NCI-H526 (cell line): ENCODE results near the gene AZIN2.
A peak's percentile ranks its signal among the peaks of the same experiment; 100 is the strongest.
"Not testable (repeated sequence)": the region's sequence is repeated elsewhere in the genome, so short reads cannot be mapped to it uniquely, and the experiment has no call there.

Experiments
- DNase-seq, 2 experiments: peaks; one replicate each; lab custom pipeline; 2025; lab: John Stamatoyannopoulos, UW

The AZIN2 gene

DNA sequence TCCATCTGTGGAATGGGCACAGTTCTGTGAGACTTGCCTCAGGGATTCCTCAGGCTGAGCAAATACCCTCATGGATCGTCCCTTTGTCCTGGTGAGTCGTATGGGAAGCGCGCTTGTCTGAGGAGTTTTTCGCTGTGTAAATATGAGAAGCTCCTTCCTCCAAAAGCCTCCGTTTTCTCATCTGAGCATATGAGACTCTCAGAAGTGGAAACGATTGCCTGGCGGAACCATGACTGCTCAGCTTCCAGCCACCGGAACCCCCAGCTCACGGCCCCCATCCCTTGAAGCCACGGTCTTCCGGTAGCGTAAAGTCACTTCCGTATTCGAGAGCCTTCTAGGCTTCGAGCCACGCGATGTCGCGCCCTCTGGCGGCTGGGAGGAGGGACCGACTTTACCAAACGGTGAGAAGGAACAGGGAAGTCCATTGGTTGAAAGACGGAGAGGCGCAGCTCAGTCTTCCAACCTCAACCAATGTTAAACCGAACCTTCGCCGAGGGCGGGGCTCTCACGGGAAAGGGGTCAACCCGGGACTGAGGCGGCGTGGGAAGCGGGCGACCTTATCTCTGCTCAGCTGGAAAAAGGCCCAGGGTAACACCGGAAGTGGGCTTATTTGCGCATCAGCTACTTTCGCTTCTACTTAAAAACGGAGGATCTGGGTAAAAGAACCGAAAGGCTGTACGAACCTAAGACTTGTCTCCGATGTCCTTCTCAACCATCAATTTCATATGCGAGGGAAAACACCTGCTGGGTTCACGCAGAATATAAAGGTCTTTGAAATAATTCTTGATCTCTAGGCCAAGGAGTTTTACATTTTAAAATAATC lies 46.3 kb downstream of the AZIN2 start:
- peak; percentile 98 to 99 for DNase-seq

- no peak for DNase-seq
These were observed 47.8 kb downstream of the AZIN2 start for GRCh38 chr1:33128781-33129180.

DNA sequence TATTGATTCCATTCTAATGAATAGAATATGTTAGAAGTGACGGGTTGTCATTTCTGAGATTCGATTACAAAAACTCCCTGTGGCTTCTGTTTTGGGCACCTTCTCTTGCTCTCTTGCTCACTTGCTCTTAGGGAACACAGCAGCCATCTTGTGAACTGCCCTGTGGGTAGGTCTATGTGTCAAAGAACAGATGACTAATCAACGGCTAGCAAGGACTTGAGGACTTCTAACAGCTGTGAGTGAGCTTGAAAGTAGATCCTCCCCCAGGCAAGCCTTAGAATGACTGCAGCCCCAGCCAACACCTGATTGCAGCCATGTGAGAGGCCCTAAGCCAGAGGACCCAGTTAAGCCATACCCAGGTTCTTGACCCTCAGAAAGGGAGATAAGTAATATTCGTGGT lies 49.3 kb downstream of the AZIN2 start:
- no peak for DNase-seq

- DNase-seq, result no peak
These were observed 50.2 kb downstream of the AZIN2 start for GRCh38 chr1:33131191-33131590.

DNA sequence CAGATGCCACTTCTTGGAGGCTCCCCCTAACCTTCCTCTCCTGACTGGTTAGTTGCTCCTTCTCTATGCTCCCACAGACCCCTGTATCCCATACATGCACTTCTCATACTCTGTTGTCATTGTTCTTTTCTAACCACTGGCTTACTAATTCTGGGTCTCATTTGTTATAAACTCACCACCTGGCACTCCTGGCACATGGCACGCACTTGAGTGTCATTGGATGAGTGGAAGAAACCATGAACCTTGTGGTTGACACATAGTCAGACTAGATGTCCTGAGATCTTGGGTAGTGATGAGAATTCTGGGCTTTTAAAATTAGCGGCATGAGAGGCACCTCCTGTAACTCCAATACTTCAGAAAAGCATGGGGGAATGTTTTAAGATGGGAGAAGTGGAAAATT lies 51.6 kb downstream of the AZIN2 start:
- no peak for DNase-seq

DNA sequence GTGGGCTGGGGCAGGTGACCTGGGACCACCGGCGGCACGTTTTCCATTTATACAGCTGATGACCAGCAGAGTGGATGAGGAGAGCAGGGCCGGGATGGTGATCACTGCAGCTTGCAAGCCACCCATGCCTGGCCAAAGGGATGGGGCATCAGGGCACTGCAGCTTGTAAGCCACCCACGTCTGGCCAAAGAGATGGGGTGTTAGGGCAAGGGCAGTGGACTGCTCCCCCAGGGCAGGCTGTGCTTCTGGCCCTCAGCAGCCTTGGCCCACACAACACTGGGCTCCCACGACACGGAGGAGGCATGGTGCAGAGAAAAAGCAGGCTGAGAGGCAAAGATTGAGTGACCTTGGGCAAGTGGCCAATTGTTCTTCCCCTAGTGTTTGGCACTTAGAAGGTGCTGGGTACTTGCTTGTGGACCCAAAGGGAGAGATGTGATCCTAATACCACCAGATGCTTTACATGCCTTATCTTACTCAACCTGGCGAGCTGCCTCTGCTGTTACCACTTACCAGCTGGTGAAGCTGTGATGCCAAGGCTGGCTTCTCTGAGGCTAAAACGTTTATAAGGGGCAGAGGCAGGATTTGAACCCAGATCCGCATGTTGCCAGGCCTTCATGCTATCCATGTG lies 52.6 kb downstream of the AZIN2 start:
- DNase-seq, result no peak

GRCh38 chr1:33136041-33136440 lies 55.1 kb downstream of the AZIN2 start:
- DNase-seq, result not testable (repeated sequence)

DNA sequence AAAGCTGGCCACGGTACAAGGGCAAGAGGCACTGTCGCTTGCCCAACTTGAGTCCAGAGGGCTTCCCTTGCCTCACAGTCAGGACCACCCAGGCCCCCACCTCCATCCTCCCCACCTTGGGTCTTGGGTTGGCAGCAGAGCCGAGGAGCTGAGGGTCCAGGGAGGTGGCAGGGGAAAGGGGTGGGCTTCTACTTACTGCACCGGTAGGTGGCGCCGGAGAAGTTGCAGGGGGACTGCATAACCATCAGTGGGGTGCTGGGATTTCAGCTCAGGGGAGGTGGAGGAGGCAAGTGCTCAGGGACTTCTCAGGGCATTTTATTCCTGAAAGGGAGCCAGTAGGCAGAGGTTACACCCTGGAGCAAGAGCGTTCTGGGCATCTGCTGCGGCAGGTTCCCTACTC lies 56.8 kb downstream of the AZIN2 start:
- DNase-seq, result peak; percentile 7 to 60

DNA sequence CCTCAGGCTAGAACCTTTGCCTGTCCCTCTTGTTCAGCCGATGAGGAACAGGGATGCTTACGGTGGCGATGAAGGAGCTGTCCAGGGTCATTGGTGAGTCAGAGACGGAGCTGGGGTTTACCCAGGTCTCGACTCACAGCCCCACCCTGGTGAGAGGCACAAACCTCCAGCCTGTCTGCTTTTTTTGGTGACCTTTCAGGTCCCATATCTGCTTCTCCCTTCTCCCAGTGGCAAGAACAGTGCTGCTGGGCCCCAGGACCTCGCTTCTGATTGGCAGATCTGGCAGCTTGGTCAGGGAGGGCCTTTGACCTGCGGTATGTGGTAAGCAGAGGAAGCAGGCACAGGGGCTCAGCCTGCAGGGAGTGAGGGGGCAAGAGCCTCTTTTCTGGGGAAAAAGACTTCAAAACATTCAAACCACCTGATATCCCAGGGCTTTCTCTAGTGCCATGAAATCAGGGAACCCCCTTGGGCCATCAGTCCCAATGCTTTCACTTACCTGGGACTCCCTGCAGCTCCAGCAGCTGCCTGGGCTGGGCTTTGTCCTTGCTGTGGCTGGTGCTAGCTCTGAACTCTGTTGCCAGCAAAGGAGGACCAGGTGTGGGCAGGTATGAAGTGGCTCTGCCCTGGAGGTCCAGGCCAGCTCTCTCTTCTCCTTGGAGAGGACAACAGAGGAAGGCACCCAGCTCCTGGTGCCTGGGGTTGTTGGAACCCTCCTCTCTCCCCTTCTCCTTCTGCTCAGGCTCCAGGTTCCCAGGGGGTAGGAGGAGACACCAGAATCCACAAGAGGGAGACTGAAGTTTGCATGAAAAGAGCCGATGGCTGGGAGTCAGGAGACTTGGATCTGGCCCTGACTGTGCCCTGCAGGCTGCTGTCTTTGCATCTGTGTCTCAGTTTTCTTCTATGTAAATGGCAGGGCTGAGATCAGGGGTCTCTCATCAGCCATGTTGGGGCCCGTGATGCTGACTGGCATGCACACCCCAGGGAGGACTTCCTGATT lies 59.5 kb downstream of the AZIN2 start:
- peak in 1 of 2 experiments; percentile 42 for DNase-seq

GRCh38 chr1:33141216-33141615 lies 60.3 kb downstream of the AZIN2 start:
- DNase-seq, result no peak

DNA sequence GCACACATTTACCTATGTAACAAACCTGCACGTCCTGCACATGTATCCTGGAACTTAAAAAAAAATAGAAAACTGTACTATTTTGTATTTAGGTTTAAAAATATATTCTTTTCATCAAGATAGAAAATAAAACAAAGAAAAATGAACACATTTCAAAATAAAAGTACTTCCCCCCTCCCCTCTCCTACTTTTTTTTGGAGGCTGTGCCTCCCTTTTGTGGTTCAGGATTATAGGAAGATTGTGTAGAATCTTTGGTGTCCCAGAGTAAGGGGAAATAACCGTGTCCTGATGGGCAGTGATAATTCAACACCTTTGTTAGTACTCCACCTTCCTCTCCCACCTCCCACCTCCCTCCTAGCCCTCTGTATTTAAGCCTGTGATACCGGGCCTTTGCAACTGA lies 60.8 kb downstream of the AZIN2 start:
- no peak for DNase-seq

- DNase-seq, result no peak
These were observed 61.6 kb downstream of the AZIN2 start for GRCh38 chr1:33142483-33143064.

DNA sequence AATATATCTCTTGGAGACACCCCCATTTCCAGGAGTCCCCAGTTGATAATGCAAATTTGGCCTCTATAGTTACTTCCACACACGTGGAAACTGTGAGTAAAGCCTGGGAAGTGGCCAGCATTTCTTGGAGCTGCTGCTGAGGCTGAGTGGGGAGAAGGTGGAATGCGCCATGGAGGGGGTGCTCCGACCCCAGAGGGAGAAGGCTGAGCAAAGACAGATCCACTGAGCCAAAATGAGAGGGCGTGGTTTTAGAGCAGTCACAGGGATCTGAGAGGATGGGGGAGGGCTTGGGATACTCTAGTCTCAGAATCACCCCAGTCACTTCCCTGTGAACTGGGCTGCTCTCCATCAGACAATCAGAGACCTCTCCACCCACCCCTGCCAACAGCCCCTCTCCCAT lies 62.2 kb downstream of the AZIN2 start:
- DNase-seq, result no peak

DNA sequence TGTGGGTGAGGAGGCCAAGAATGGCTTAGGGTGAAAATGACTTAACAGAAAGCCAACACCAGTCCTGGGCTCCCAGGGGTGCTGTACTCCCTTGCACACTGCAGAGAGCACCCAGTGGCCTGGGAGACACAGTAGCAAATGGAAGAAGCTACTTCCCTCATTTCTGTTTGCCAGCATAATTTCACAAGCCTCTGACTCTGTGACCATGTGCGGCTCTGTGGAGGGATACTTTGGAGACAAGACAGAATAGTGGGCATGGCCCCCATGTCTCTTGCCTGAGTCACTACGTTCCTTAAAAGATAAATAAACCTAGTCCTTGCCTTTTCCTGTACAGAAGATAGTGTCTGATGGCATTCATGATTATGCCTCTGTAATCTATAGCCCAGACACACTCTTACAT lies 62.7 kb downstream of the AZIN2 start:
- DNase-seq, result no peak

DNA sequence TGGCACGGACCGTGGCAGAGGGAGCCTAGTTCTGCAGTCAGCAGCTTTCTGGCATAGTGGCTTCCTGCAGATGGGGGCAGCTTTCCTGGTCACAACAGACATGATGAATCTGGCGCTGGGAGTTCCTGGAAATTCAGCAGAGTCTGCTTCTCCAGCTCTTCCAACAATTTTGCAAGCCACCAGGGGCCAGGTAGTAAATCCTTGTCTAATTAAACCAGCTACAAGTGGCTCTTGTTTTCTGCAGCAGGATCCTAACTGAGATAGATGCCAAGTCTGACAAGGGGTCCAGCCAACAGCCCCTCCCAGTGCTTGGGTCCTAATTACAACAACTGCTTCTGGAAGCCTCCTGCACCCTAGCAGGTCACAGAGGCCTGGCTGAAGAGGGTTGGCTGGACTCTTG lies 65.0 kb downstream of the AZIN2 start:
- no peak for DNase-seq

DNA sequence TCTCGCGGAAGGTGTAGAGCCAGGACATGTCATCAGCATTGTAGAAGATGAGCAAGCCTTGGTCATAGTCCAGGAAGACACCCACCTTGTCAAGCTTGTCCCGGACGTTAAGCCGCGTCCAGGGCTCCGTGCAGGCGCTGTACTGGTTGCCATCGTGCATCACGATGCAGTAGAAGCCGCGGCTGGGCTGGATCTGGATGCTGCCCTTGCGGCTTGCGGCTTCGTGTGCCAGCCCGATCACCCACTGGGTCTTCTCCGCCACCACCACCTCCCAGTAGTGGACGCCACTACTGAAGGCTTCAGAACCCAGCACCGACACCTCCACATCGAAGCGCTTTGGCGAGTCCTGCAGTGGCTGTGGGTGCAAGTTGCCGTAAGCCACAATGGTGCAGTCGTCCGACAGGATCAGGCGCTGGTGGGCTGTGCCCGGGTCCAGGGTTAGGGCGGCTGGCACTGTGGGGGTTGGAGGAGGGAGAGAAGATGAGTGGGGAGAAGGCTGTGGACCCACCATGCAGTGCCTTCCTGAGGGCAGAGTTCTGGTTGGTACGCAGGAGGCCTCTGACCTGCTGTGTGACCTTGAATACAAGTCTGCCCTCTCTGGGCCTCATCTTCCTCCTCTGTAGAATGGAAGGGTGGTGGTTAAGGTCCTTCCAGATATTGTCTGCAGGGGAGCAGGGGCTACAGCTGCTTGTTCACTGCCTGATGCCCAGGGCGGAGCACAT lies 66.5 kb downstream of the AZIN2 start:
- no peak for DNase-seq

DNA sequence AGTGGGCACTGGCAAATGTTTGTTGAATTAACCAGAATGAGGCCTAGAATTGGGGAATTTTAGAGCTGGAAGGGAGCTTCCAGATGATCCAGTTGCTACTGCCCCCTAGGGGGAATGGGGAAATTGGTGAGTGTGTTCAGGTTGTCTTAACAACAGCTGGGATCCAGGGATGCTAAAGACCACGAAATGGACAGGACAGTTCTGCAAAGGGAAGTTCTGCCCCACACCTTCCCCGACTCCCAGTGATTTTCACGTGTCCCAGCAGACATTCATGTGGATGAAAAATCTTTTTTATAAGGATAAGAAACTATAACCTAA lies 67.0 kb downstream of the AZIN2 start:
- peak in 1 of 2 experiments; percentile 22 for DNase-seq

GRCh38 chr1:33148615-33149014 lies 67.7 kb downstream of the AZIN2 start:
- no peak for DNase-seq

DNA sequence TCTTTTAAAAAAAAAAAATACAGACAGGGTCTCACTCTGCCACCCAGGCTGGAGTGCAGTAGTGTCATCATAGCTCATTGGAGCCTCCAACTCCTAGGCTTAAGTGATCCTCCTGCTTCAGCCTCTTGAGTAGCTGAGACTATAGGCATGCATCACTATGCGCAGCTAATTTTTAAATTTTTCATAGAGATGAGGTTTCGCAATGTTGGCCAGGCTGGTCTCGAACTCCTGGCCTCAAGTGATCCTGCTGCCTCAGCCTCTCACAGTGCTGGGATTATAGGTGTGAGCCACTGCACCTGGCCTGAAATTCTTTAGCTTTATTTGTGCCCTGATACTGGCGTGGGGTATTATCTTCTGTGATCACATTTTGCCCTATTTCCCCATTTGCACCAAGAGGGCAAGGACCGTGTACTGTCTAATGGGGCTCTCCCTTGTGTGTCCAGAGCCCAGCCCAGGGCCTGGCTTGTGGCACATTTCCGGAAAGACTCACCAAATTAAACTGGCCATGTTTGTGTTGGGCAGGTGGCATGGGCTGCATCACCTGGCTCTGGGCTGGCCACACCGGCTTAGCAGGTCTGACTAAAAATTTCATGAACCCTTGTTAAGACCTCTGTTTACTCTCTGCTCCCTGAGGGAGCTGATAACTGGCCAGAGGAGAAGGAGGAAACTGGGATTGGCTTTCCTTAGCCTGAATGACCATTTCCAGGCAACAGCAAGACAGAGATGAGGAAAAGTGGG lies 68.7 kb downstream of the AZIN2 start:
- no peak for DNase-seq

DNA sequence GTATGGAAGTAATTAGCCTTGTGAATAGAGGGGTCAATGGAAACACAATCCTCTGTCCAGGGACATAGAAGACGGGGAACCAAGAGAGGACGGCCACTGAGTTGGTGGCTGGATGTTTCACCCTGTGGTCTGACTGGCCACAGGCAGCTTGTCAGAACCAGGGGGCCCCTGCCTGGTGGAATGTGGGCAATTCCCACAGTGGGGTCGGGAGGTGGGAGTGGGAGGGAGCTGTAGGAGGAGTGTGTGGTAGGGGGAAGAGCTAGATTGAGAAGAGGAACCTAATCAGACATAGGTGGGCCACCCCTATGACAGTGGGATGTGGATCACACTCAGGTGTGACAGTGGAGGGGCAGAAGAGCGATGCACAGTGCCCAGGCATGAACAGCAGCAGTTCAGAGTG lies 69.6 kb downstream of the AZIN2 start:
- DNase-seq, result no peak

GRCh38 chr1:33151116-33151515 lies 70.2 kb downstream of the AZIN2 start:
- no peak for DNase-seq
